Transverse colon (tissue), 4 donors: Measurements from ENCODE around the gene ATOH1.

ENCODE experiments used
- EP300 ChIP-seq: sonication (generic); formaldehyde crosslinking; IDR thresholded peaks from one replicate; pipeline ENCODE4 v1.6.1; 2017; ENCODE audit warnings: antibody characterized with exemption, low read depth
- POLR2A ChIP-seq: fragments of 450-650 bp; IDR thresholded peaks from one replicate; pipeline ENCODE4 v1.6.1; 2016; ENCODE audit warnings: antibody characterized with exemption, mild to moderate bottlenecking, moderate library complexity
- POLR2AphosphoS5 ChIP-seq, 3 donors: sonication (generic); formaldehyde crosslinking; IDR thresholded peaks; one replicate each; pipeline ENCODE4 v1.6.1; 2016; ENCODE audit warnings: antibody characterized with exemption in 3 of 3
- TF ChIP-seq, protein P1 (sequence below), 5 experiments: fragments of 200-600 bp in 3 of 5; fragments of 450-650 bp in 2 of 5; sonication (generic) in 3 of 5; IDR thresholded peaks; 1 replicate in 2 of 5; 2 replicates in 3 of 5; pipeline ENCODE4 v1.5.1; 2016 to 2017; ENCODE audit warnings: antibody characterized with exemption in 5 of 5, inconsistent platforms in 3 of 5, mild to moderate bottlenecking in 2 of 5, moderate library complexity in 1 of 5

DNA sequence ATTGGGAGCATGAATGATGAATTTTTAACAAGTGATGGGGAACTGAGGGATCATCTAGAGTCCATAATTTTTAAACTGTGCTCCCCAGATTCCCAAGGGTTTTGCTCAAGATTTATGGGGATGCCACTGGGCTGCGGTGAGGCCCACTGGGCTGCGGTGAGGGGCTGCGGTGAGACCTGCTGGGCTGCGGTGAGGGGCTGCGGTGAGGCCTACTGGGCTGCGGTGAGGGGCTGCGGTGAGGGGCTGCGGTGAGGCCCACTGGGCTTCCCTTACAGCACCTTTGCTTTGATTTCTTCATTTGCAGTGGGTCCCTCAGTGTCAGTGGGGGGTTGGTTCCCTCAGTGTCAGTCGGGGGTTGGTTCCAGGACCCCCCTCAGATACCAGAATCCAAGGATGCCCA, 47.4 kb upstream of the ATOH1 start:
- TF ChIP-seq, protein P1, sequence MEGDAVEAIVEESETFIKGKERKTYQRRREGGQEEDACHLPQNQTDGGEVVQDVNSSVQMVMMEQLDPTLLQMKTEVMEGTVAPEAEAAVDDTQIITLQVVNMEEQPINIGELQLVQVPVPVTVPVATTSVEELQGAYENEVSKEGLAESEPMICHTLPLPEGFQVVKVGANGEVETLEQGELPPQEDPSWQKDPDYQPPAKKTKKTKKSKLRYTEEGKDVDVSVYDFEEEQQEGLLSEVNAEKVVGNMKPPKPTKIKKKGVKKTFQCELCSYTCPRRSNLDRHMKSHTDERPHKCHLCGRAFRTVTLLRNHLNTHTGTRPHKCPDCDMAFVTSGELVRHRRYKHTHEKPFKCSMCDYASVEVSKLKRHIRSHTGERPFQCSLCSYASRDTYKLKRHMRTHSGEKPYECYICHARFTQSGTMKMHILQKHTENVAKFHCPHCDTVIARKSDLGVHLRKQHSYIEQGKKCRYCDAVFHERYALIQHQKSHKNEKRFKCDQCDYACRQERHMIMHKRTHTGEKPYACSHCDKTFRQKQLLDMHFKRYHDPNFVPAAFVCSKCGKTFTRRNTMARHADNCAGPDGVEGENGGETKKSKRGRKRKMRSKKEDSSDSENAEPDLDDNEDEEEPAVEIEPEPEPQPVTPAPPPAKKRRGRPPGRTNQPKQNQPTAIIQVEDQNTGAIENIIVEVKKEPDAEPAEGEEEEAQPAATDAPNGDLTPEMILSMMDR (IDR thresholded peaks at IDR 0.05) = no peak
- TF ChIP-seq POLR2A (no peak), POLR2AphosphoS5 (IDR thresholded peaks at IDR 0.05) (no peak), EP300 (no peak)
